HG03457 (cell line): ENCODE data around the gene TUBD1.
"Not testable (repeated sequence)": the region's sequence is repeated elsewhere in the genome, so short reads cannot be mapped to it uniquely, and the experiment has no call there.

ENCODE experiments used
- ATAC-seq: cut with Tn5 transposase; IDR thresholded peaks from one replicate; pipeline ENCODE4 v1.9.1; 2021; ENCODE audit warnings: moderate number of reproducible peaks; ENCODE audit not compliant: unreplicated experiment

TUBD1 gene

DNA sequence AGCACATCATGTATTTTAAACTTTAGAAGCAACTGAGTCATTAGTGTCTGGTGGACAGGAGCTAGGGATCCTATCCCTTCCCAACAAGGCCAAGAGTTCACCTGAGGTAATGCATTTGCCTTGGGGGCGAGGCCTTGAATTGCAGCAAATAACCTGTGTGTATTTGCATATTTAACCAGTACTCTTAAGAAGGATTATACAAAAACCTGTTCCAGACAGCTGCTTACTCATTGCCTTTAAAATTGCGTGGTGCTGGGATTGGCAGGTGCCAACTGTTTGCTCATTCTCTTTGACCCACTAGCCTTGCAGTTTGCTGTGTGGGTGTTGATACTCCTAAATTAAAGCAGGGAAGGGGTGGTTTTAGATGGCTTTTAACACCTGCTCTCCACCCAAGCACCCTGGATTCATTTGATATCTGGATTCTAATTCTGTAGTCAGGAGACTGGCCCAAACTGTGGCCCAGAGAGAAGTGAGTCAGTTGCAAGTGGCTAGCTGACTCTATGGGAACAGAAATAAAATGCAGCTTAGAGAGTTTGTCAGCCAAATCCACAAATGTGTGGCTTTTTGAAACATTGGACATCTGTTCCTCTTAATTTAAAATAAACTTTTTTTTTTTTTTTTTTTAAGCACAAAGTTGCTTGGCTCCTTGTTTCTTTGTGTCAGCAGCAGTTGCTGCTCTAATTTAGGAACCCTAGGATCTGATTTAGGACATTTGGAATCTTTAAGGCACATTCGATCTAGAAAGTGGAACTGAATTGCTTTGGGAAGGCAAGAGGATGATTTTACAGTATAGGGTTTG, 46.9 kb downstream of the TUBD1 start:
- no peak for ATAC-seq

DNA sequence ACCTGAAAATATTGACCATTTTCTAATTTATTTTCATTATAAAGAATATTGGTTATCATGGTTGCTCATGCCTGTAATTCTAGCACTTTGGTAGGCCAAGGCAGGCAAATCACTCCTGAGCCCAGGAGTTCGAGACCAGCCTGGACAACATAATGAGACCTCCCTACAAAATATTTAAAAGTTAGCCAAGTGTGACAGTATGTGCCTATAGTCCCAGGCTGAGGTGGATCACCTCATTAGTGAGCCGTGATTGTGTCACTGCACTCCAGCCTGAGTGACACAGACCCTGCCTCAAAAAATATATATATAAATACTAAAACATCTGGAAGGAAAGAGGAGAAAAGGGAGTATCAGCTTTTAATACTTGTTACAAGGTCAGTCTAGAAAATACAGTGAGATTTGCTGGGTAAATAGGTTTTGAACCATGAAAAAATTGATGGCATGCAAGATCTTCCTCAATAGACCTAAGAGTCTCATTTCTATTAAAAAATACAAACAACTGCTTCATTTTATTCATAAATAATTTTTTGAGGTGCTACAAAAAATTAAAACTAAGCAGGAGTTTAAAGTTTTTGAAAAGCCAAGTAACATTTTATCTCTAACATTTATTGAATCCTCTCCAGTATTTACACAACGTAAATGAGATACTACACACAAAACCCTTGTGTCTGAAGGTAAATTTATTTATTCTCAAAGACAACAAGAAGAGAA, 47.7 kb downstream of the TUBD1 start:
- ATAC-seq, result no peak

DNA sequence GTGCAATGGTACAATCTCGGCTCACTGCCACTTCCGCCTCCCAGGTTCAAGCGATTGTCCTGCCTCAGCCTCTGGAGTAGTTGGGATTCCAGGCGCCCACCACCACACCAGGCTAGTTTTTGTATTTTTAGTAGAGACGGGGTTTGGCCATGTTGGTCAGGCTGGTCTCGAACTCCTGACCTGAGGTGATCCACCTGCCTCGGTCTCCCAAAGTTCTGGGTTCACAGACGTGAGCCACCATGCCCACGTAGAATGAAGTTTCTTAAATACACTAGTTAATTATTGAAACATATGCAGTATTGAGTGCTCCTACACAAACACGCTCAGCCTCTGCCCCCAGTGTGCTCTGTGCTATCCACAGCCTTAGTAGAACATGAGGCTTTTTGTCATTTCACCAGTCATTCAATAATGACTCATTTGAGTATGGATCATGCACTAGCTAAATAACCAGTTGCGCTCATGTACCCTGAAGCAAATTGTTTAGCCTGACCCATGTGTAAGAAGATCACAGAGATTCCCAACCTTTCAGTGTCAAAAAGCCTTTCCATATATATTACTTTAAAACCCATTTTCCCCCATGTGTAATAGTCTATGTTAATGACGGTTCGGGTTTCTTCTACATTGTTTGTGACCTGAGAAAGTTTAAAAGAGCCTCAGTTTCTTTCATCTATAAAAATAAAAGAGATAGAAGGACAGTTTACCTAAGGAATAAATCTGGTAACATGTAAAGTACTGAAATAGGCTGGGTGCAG, 49.7 kb downstream of the TUBD1 start:
- ATAC-seq, result peak; percentile 40

DNA sequence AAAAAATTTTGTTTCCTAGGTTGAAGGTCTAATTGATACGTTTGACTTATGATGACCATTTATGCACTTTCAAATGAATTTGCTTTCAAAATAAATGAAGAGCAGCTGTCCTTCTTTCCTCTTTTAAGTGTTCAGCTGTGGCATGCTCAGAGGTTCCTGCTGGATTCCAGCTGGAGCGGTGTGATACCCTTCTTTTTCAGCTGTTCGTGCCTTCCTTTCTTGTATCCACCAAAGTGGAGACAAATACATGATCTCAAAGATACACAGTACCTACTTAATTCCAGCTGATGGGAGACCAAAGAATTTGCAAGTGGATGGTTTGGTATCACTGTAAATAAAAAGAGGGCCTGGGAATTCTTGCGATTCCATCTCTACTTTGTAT, 50.9 kb downstream of the TUBD1 start:
- ATAC-seq, result not testable (repeated sequence)

DNA sequence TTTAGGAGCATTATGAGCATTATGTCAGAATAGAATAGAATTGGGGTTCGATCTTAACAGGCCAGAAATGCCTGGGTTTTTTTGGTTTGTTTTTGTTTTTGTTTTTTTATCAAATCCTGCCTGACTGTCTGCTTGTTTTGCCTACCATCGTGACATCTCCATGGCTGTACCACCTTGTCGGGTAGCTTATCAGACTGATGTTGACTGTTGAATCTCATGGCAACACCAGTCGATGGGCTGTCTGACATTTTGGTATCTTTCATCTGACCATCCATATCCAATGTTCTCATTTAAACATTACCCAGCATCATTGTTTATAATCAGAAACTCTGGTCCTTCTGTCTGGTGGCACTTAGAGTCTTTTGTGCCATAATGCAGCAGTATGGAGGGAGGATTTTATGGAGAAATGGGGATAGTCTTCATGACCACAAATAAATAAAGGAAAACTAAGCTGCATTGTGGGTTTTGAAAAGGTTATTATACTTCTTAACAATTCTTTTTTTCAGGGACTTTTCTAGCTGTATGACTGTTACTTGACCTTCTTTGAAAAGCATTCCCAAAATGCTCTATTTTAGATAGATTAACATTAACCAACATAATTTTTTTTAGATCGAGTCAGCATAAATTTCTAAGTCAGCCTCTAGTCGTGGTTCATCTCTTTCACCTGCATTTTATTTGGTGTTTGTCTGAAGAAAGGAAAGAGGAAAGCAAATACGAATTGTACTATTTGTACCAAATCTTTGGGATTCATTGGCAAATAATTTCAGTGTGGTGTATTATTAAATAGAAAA, 51.5 kb downstream of the TUBD1 start:
- ATAC-seq, result not testable (repeated sequence)

DNA sequence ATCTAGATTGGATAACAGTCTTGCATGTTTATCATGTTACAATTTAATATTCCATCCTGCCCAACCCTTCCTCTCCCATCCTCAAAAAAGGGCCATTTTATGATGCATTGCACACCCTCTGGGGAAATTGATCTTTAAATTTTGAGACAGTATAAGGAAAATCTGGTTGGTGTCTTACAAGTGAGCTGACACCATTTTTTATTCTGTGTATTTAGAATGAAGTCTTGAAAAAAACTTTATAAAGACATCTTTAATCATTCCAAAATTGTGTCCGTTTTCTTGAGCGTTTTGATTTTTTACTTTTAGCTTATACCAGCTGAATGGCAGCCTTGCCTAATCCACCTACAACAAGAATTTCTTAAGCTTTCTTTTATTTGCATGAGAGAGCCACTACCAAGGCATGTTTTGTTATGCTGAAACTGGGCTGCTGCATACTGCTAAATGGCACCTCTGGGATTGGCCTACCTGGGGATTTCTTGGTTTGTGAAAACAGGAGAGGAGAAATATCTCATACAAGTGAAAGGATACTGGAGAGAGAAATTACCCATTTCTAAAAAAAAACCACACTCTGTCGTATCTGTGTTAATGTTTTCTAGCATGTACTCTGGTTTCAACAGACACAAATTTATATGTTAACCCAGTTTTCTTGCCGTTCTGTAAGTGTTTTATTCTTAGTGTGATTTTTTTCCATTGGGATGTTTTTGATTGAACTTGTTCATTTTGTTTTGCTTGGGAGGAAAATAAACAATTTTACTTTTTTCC, 52.2 kb downstream of the TUBD1 start:
- ATAC-seq, result no peak

DNA sequence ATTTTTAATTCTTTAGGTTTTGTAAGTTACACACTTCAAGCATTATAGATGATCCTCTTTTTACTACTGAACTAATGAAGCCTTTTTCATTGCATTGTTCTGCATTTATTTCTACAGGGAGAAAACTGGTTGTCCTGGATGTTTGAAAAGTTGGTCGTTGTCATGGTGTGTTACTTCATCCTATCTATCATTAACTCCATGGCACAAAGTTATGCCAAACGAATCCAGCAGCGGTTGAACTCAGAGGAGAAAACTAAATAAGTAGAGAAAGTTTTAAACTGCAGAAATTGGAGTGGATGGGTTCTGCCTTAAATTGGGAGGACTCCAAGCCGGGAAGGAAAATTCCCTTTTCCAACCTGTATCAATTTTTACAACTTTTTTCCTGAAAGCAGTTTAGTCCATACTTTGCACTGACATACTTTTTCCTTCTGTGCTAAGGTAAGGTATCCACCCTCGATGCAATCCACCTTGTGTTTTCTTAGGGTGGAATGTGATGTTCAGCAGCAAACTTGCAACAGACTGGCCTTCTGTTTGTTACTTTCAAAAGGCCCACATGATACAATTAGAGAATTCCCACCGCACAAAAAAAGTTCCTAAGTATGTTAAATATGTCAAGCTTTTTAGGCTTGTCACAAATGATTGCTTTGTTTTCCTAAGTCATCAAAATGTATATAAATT, 53.0 kb downstream of the TUBD1 start:
- ATAC-seq, result no peak

DNA sequence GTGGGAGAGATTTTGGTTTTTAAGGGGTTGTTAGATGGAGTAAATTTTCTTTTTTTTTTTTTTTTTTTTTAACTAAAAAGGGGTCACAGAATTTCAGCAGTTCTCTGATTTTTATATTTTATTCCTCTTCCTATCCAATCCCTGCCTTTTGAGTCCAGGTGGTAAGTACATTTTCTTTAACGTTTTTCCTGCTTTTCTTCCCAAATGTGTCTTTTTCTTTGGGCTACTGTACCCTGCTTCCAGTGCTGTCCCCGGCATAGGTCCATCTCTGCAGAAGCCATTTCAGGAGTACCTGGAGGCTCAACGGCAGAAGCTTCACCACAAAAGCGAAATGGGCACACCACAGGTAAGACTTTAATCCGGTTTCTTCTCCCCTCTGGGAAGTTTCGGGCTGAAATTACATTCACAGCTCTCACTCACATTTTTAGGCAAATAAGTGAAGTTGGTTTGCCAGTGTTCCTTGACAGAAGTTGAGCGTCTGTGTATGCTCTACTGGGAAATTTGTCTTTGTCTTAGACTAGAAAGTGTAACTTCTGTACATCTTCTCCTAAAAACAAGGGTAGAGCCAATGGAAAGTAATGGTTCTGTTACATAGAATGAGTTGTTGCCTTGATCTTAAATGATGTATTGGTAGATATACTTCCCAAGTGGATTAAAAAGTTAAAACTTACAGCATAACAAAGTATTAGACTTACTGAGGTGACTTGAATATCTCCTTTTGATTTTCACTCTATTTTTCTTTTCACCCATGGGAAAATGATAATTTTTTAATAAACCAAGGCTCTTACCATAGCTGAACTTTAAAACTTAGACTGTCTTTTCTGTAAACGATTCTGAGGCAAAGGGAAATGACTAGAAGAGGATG, 54.5 kb downstream of the TUBD1 start:
- ATAC-seq, result no peak

DNA sequence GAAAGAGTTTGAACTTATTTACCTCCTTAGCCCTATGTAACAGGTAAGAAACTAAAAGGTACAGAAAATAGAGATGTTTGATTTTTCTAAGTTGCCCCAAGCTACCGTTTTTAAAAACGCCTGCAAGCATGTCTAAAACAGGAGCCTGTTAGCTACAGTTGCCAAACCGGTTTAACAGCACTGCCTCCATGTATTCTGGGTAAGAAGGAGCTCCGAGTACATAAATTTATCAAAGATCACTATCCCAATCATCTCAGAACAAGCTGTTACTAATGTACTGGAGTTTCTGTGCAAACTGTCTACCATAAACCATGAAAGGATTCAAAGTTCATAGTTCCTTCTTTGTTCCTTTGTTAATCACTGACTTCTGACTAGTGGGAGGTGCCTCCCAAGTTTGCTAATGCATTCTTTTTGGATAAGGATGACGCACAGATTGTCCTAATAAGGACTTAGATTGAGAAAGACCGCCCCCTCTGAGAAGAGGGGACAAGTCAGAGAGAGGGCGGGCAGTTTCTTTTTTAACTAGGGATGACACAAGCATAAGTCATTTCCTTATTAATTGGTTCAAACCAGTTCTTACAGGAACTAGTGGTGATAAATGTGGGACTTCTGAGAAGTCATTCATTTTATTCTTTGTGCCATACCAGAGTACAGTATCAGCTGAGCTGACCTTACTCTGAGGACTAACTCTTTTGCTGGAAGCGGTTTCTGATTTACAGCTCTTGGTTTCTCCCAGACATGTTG, 55.3 kb downstream of the TUBD1 start:
- ATAC-seq, result peak; percentile 65

DNA sequence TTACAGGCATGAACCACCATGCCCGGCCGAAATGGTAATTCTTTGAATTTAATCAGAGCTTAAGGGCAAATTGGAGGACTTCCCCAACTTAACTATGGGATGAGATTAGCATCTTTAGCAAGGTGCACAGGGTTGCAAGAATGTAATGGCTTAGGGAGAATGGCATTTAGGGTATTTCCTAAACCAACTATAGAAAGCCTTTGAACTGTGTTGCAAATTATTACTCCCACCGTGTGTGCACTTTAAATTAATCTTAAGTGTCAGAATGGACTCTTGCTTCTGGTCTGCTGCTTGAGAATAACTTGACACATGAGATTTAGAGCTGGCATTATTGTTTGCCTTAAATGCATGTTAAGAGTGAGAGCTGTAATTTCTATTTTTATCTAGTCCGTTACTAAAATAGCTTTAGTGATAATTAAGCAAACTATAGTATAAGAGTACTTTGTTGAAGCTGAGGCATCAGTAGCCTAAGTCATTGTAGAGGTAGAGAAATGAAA, 59.8 kb downstream of the TUBD1 start:
- ATAC-seq, result no peak

DNA sequence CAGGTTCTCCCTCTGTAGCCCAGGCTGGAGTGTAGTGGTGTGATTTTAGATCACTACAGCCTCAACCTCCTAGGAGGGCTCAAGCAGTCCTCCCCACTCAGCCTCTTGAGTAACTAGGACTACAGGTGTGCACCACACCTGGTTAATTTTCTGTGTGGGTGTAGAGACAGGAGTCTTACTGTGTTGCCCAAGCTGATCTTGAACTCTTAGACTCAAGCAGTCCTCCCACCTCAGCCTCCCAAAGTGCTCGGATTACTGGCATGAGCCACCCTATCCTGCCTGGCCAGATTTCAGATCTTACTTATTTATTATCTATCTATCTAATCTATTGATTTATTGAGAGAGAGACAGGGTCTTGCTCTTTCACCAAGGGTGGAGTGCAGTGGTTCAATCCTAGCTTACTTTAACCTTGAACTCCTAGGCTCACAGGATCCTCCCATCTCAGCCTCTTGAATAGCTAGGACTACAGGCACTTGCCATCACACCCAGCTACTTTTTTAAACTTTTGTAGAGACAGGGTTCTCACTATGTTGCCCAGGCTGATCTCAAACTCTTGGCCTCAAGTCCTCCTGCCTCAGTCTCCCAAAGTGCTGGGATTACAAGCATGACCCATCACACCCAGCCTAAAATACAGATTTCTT, 61.8 kb downstream of the TUBD1 start:
- ATAC-seq, result no peak

DNA sequence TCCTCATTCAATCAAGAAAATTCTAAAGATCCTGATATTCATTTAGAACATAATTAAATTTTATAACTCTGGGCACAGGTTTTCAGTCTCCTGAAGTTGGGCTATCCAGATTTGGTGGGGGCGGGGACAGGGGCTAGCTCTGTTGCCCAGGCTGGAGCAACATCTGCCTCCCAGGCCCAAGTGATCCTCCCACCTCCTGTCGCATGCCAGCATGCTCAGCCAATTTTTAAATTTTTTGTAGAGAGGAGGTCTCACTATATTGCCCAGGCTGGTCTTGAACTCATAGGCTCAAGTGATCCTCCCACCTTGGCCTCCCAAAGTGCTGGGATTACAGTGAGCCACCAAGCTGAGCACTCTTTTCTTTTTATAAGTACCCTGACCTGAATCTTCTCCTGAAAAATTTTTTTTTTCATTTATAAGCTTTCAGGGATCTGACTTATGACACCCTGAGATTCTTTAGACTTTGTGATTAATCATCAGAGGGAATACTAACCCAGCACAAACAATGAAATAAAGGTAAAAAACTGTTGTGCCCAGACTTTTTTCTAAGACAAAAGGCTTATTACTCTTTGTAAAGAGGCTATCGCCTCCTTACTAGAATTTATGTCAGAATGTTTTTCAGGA, 62.6 kb downstream of the TUBD1 start:
- no peak for ATAC-seq

DNA sequence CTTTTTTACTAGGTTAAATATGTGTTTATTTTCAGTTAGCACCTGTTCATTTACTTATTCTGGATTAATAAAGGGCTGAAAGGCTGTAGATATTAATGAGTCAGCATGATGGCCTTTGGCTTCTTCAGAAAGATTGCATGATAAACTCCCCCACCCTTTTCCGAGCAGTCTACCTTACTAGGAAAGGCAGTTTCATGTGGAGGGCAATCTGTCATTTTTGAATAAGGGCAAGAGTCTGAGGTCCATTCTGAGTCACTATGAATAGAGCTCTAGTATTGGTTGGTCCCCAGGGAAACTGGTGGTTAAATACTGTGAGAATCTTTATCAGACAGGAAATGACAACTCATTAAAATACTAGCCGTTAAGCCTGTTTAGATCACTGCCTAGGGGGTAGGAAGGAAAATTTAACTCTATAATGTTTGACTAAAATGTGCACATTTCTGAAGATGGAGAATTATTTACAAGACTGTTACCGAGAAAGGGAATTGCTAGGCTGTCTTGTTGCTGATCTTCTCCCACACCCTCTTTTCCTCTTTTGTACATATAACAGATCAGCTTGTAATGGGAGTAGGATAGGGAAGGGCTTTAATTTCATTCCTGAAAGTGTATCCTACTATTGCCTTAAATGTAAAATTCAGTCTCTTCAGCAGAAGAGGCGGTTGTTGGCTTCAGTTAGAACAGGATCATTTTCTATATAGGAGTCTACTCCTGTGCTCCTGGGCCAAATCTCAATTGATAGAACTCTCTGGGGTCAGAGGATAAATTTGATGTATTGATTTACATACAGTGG, 63.3 kb downstream of the TUBD1 start:
- peak; percentile 51 for ATAC-seq

DNA sequence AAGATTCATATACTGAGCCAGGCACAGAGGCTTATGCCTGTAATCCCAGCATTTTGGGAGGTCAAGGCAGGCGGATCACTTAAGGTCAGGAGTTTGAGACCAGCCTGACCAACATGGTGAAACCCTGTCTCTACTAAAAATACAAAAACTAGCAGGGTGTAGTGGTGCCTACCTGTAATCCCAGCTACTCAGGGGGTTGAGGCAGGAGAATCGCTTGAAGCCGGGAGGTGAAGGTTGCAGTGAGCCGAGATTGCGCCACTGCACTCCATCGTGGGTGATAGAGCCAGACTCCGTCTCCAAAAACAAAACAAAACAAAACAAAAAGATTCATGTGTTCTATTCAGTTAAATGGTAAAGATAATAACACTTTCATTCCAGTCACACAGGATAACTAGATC, 63.9 kb downstream of the TUBD1 start:
- ATAC-seq, result not testable (repeated sequence)

DNA sequence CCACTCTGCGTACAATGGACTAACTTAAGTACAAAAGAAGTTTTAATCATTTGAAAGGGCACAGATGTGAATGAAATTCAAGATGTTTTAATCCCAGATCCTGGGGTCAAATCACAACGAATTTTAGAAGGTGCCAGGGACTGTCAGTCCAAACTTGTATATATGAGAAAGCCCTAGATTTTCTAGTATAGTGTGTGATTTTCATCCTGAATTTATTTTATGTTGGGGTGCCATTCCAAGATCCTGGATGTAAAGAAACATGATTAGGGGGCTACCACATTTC, 64.3 kb downstream of the TUBD1 start:
- ATAC-seq, result no peak

DNA sequence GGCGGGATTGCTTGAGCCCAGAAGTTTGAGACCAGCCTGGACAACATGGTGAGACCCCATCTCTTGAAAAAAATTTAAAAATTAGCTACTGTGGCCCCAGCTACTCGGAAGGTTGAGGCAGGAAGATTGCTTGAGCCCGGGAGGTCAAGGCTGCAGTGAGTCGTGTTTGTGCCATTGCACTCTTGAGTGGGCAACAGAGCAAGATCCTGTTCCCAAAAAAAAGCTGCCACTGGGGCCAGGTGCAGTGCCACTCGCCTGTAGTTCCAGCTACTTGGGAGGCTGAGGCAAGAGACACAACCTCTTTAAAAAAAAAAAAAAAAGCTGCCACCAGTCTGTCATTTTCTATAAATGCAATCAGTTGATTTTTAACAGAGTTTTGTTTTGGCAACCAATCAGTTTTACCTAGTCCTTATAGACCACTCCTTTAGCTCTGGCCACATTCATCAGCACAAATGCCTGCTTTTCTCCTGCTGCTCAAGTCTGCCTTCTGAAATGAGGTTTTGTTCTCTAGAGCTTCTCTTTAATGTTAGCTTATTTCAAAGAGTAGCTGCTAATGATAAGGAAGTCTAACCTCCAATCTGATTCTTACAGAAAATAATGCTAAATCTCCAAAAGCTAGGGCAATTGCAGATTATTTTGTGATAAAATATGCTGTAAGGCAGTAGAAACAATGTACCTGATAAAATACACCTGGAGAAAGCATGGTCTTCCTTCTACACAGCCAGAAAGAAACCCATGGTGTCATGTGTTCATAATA, 64.8 kb downstream of the TUBD1 start:
- no peak for ATAC-seq
